ENCODE results near the gene ZNF444. TPM values are rescaled to one million over a fixed set of nuclear protein-coding genes. Genes with fewer than 3 reads are reported as not detected.
"Not testable (repeated sequence)": the region's sequence is repeated elsewhere in the genome, so short reads cannot be mapped to it uniquely, and the experiment has no call there.

The ZNF444 gene
- total and polyA plus RNA-seq, 2 donors (not counting 1 experiment from before 2014, with no cell fraction given) = 24.1 to 37.7 TPM

- H3K4me2 ChIP-seq (replicated peaks; ENCODE audit: low read depth, low read length, poor library complexity, severe bottlenecking) = no peak overlapping the region
- H3K4me1 ChIP-seq (ENCODE audit: control insufficient read depth in 2 of 2, insufficient read depth in 2 of 2, low read length in 2 of 2) = no peaks in the 10 kb centered on the region
- CTCF ChIA-PET = no interaction called here
- DNase-seq (no peak), ATAC-seq (ENCODE audit: low read depth) (no peak)
- peaks cover 15% of the 10 kb centered on the region for H3K27me3 Mint-ChIP-seq
- H4K20me1 ChIP-seq (ENCODE audit: control insufficient read depth, insufficient read depth, low read length, poor library complexity, severe bottlenecking) = no peaks in the 10 kb centered on the region
- H3K27me3 ChIP-seq (replicated peaks in 1 of 4; ENCODE audit: control extremely low read depth in 1 of 4, control insufficient read depth in 3 of 4, insufficient read depth in 4 of 4, low read length in 3 of 4) = peaks cover 0 to 3% (median 0%) of the 10 kb centered on the region in 4 experiments
- H3K27ac Mint-ChIP-seq = no peak overlapping the region
- intact Hi-C loops (cut with micrococcal nuclease) = no loop called here
- no peaks in the 10 kb centered on the region for H3K4me1 Mint-ChIP-seq
- H3K79me2 ChIP-seq (ENCODE audit: control insufficient read depth, insufficient read depth, low read length) = no peaks in the 10 kb centered on the region
- no peak overlapping the region for H3K4me3 Mint-ChIP-seq
- no peak overlapping the region for H3K4me3 ChIP-seq (ENCODE audit: control extremely low read depth in 1 of 5, extremely low read depth in 1 of 5, insufficient read depth in 1 of 5, low read depth in 2 of 5, low read length in 4 of 5)
- H3K9me3 ChIP-seq (ENCODE audit: control extremely low read depth in 1 of 3, control insufficient read depth in 2 of 3, insufficient read depth in 1 of 3, low read length in 2 of 3) = no peaks in the 10 kb centered on the region
- no peak overlapping the region for H3K27ac ChIP-seq (ENCODE audit: low read length in 2 of 2)
- no peak overlapping the region for H3K9ac ChIP-seq (ENCODE audit: low read length)
- H3K9me3 Mint-ChIP-seq (ENCODE audit: insufficient read depth) = no peaks in the 10 kb centered on the region
- WGBS (ENCODE audit: insufficient coverage) = 95% methylated on average over 2 of the region's 7 CpGs
- no peak for TF ChIP-seq EZH2 (IDR thresholded peaks at IDR 0.05; ENCODE audit: borderline replicate concordance, insufficient read depth, low read depth, low read length, poor library complexity, severe bottlenecking)
- no peak for TF ChIP-seq CTCF (IDR thresholded peaks at IDR 0.05)
- H2AFZ ChIP-seq (ENCODE audit: insufficient read depth, low read depth, low read length, poor library complexity, severe bottlenecking) = no peak overlapping the region
- H3K36me3 ChIP-seq (replicated peaks in 1 of 2; ENCODE audit: control extremely low read depth in 1 of 2, control insufficient read depth in 1 of 2, extremely low read depth in 1 of 2, insufficient read depth in 2 of 2, low read length in 1 of 2) = no peaks in the 10 kb centered on the region
- POLR2A ChIA-PET = no interaction called here
Measured at GRCh38 chr19:56199687-56200086, 58.6 kb downstream of the ZNF444 start.

- Histone ChIP-seq H3K79me2 (ENCODE audit: control insufficient read depth, insufficient read depth, low read length) (no peaks in the 10 kb centered on the region), H3K27ac (ENCODE audit: low read length in 2 of 2) (no peak within 1 kb of the TSS), H3K4me2 (replicated peaks; ENCODE audit: low read depth, low read length, poor library complexity, severe bottlenecking) (no peak within 1 kb of the TSS), H3K4me1 (ENCODE audit: control insufficient read depth in 2 of 2, insufficient read depth in 2 of 2, low read length in 2 of 2) (no peaks in the 10 kb centered on the region), H4K20me1 (ENCODE audit: control insufficient read depth, insufficient read depth, low read length, poor library complexity, severe bottlenecking) (no peaks in the 10 kb centered on the region), H3K27me3 (replicated peaks in 1 of 4; ENCODE audit: control extremely low read depth in 1 of 4, control insufficient read depth in 3 of 4, insufficient read depth in 4 of 4, low read length in 3 of 4) (no peaks in the 10 kb centered on the region), H3K9ac (ENCODE audit: low read length) (no peak within 1 kb of the TSS), H3K36me3 (replicated peaks in 1 of 2; ENCODE audit: control extremely low read depth in 1 of 2, control insufficient read depth in 1 of 2, extremely low read depth in 1 of 2, insufficient read depth in 2 of 2, low read length in 1 of 2) (no peaks in the 10 kb centered on the region), H3K9me3 (ENCODE audit: control extremely low read depth in 1 of 3, control insufficient read depth in 2 of 3, insufficient read depth in 1 of 3, low read length in 2 of 3) (no peaks in the 10 kb centered on the region), H2AFZ (ENCODE audit: insufficient read depth, low read depth, low read length, poor library complexity, severe bottlenecking) (no peak within 1 kb of the TSS), H3K4me3 (ENCODE audit: control extremely low read depth in 1 of 5, extremely low read depth in 1 of 5, insufficient read depth in 1 of 5, low read depth in 2 of 5, low read length in 4 of 5) (no peak within 1 kb of the TSS)
- DNase-seq (no peak), ATAC-seq (ENCODE audit: low read depth) (no peak)
- H3K4me3 Mint-ChIP-seq = no peak within 1 kb of the TSS
- H3K27me3 Mint-ChIP-seq = peaks cover 19% of the 10 kb centered on the region
- CTCF ChIA-PET = no interaction called here
- H3K9me3 Mint-ChIP-seq (ENCODE audit: insufficient read depth) = no peaks in the 10 kb centered on the region
- H3K27ac Mint-ChIP-seq = no peak within 1 kb of the TSS
- no peaks in the 10 kb centered on the region for H3K4me1 Mint-ChIP-seq
- 56% methylated on average over 1 of the region's 3 CpGs for WGBS (ENCODE audit: insufficient coverage)
- TF ChIP-seq EZH2 (IDR thresholded peaks at IDR 0.05; ENCODE audit: borderline replicate concordance, insufficient read depth, low read depth, low read length, poor library complexity, severe bottlenecking) = no peak
- TF ChIP-seq CTCF (IDR thresholded peaks at IDR 0.05) = no peak
- POLR2A ChIA-PET = no interaction called here
- intact Hi-C loops (cut with micrococcal nuclease) = no loop called here
Measured at GRCh38 chr19:56201973-56202372, 60.9 kb downstream of the ZNF444 start, which contains the start of gene ZSCAN5C. Gene ZSCAN5C (plus strand): TSS chr19:56202273. CDS start chr19:56205914, 3,641 bp downstream.

GRCh38 chr19:56207581-56207980, 66.5 kb downstream of the ZNF444 start:
- H2AFZ ChIP-seq (ENCODE audit: insufficient read depth, low read depth, low read length, poor library complexity, severe bottlenecking); H3K9ac ChIP-seq (ENCODE audit: low read length); DNase-seq; H3K4me1 Mint-ChIP-seq; H3K4me1 ChIP-seq (ENCODE audit: control insufficient read depth in 2 of 2, insufficient read depth in 2 of 2, low read length in 2 of 2); CTCF ChIA-PET; H3K36me3 ChIP-seq (replicated peaks in 1 of 2; ENCODE audit: control extremely low read depth in 1 of 2, control insufficient read depth in 1 of 2, extremely low read depth in 1 of 2, insufficient read depth in 2 of 2, low read length in 1 of 2); intact Hi-C loops (cut with micrococcal nuclease); H4K20me1 ChIP-seq (ENCODE audit: control insufficient read depth, insufficient read depth, low read length, poor library complexity, severe bottlenecking); POLR2A ChIA-PET; H3K27ac Mint-ChIP-seq; H3K4me3 ChIP-seq (ENCODE audit: control extremely low read depth in 1 of 5, extremely low read depth in 1 of 5, insufficient read depth in 1 of 5, low read depth in 2 of 5, low read length in 4 of 5); H3K9me3 ChIP-seq (ENCODE audit: control extremely low read depth in 1 of 3, control insufficient read depth in 2 of 3, insufficient read depth in 1 of 3, low read length in 2 of 3); H3K27ac ChIP-seq (ENCODE audit: low read length in 2 of 2); ATAC-seq (ENCODE audit: low read depth); H3K4me3 Mint-ChIP-seq; H3K79me2 ChIP-seq (ENCODE audit: control insufficient read depth, insufficient read depth, low read length); H3K27me3 ChIP-seq (replicated peaks in 1 of 4; ENCODE audit: control extremely low read depth in 1 of 4, control insufficient read depth in 3 of 4, insufficient read depth in 4 of 4, low read length in 3 of 4); H3K9me3 Mint-ChIP-seq (ENCODE audit: insufficient read depth); H3K4me2 ChIP-seq (replicated peaks; ENCODE audit: low read depth, low read length, poor library complexity, severe bottlenecking): not testable (repeated sequence)
- peaks cover 15% of the 10 kb centered on the region for H3K27me3 Mint-ChIP-seq
- 100% methylated on average over 1 of the region's 5 CpGs for WGBS (ENCODE audit: insufficient coverage)
